NK-92 (cell line): ENCODE data around the gene EPHA4.
"Not testable (repeated sequence)": the region's sequence is repeated elsewhere in the genome, so short reads cannot be mapped to it uniquely, and the experiment has no call there.

Experiments
- DNase-seq: peaks from one replicate; lab custom pipeline; 2025; ENCODE audit not compliant: unreplicated experiment; lab: John Stamatoyannopoulos, UW

Gene EPHA4

GRCh38 chr2:221511325-221511724 is 60.8 kb downstream of the EPHA4 start:
- DNase-seq, result not testable (repeated sequence)

GRCh38 chr2:221506469-221506868 is 65.6 kb downstream of the EPHA4 start:
- DNase-seq, result no peak

GRCh38 chr2:221505605-221506004 is 66.5 kb downstream of the EPHA4 start:
- DNase-seq, result no peak

- no peak for DNase-seq
Measured at GRCh38 chr2:221504905-221505304, 67.2 kb downstream of the EPHA4 start.

- no peak for DNase-seq
Measured at GRCh38 chr2:221503965-221504364, 68.1 kb downstream of the EPHA4 start.

- no peak for DNase-seq
Measured at GRCh38 chr2:221502270-221503010, 69.7 kb downstream of the EPHA4 start.

- no peak for DNase-seq
Measured at GRCh38 chr2:221501883-221502269, 70.2 kb downstream of the EPHA4 start.

- no peak for DNase-seq
Measured at GRCh38 chr2:221501210-221501882, 70.8 kb downstream of the EPHA4 start.

- no peak for DNase-seq
Measured at GRCh38 chr2:221500501-221501209, 71.4 kb downstream of the EPHA4 start.

GRCh38 chr2:221495731-221496130 is 76.4 kb downstream of the EPHA4 start:
- DNase-seq, result no peak

- DNase-seq, result no peak
Measured at GRCh38 chr2:221494556-221494955, 77.5 kb downstream of the EPHA4 start.

GRCh38 chr2:221493391-221493790 is 78.7 kb downstream of the EPHA4 start:
- no peak for DNase-seq

- no peak for DNase-seq
Measured at GRCh38 chr2:221492636-221493035, 79.5 kb downstream of the EPHA4 start.

- DNase-seq, result no peak
Measured at GRCh38 chr2:221490506-221491060, 81.5 kb downstream of the EPHA4 start.

- no peak for DNase-seq
Measured at GRCh38 chr2:221488136-221488807, 83.8 kb downstream of the EPHA4 start.

- DNase-seq, result no peak
Measured at GRCh38 chr2:221486106-221486505, 86.0 kb downstream of the EPHA4 start.

- DNase-seq, result no peak
Measured at GRCh38 chr2:221485503-221485870, 86.6 kb downstream of the EPHA4 start.

- no peak for DNase-seq
Measured at GRCh38 chr2:221484761-221485502, 87.2 kb downstream of the EPHA4 start.

GRCh38 chr2:221482666-221483455 is 89.2 kb downstream of the EPHA4 start:
- DNase-seq, result no peak

GRCh38 chr2:221480821-221481220 is 91.3 kb downstream of the EPHA4 start:
- no peak for DNase-seq
